ENCODE results near the gene RSRC2. TPM values are rescaled to one million over a fixed set of nuclear protein-coding genes. Genes with fewer than 3 reads are reported as not detected.
"Not testable (repeated sequence)": the region's sequence is repeated elsewhere in the genome, so short reads cannot be mapped to it uniquely, and the experiment has no call there.

The RSRC2 gene
- total RNA-seq, 4 donors from 2014 or later = 43.5 to 58.8 (median 44.9) TPM

- DNase-seq = no peak
- Histone ChIP-seq H3K9me3 (no peaks in the 10 kb centered on the region), H3K27ac (peak overlapping the region in 1 of 4 donors; percentile 39), H3K4me1 (peaks cover 7 to 12% of the 10 kb centered on the region in 2 donors), H3K27me3 (no peaks in the 10 kb centered on the region), H3K36me3 (peaks cover 9 to 95% of the 10 kb centered on the region in 2 donors), H3K4me3 (no peak overlapping the region)
- TF ChIP-seq POLR2A (IDR thresholded peaks at IDR 0.05) (no peak), CTCF (IDR thresholded peaks at IDR 0.05 in 4 of 5, conservative IDR thresholded peaks at IDR 0.05 in 1 of 5) (no peak)
- intact Hi-C loops (cut with DNase I; ENCODE audit: low total_unique reads) = no loop called here
- in situ Hi-C loops (cut with MboI; ENCODE audit: low sequenced_read_pairs in 4 of 4) = loop anchor here in 3 of 4 donors (25.0 kb wide), 3 partner anchors 244 to 1119 kb away; partner anchors contain the start of genes CCDC62 (in 1 of the 3), DENR (in 1 of the 3), EIF2B1 (in 1 of the 3) and GTF2H3 (in 1 of the 3)
- peak in 1 of 2 donors; percentile 12 for ATAC-seq
These were observed 8.9 kb downstream of the RSRC2 start for GRCh38 chr12:122517877-122518276.

DNA sequence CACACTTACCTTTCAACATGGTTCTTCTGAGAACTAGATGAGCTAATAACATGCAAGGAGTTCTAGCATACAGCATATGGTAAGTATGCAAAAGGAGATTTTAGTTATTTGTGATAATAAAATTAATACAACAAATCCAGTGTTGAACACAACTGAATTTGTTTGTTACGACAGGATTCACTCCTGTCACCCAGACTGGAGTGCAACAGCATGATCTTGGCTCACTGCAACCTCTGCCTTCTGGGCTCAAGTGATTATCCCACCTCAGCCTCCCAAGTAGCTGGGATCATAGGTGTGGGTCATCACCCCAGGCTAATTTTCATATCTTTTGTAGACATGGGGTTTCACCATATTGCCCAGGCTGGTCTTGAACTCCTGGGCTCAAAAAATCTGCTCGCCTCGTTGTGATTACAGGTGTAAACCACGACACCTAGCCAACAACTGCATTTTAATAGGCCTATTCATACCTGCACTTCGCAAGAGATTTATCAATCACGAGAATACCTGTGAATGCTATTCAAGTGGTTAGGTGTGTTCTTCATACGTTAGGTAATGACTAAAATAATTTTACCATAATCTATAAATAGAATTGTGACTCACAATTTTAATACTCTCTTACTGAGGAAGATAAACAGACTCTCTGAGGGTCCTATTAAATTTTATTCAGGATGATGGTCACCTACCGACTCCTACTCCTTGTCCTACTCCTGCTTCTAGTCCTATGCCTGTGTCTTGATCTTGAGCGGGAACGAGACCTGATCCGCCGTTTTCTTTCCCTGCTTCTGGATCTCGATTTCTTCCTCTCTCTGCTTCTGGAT lies 10.0 kb downstream of the RSRC2 start:
- peak overlapping the region in 3 of 4 donors; percentile 38 to 44 (median 39) for H3K27ac ChIP-seq
- peak in 1 of 2 donors; percentile 69 for ATAC-seq

GRCh38 chr12:122515275-122515674 lies 11.5 kb downstream of the RSRC2 start:
- H3K27me3 ChIP-seq = no peaks in the 10 kb centered on the region
- no peak for ATAC-seq

More for the DNA sequence above, 10.0 kb downstream of the RSRC2 start:
- in situ Hi-C loops (cut with MboI; ENCODE audit: low sequenced_read_pairs in 4 of 4) (loop anchor here in 3 of 4 donors (25.0 kb wide), 3 partner anchors 246 to 1121 kb away; partner anchors contain the start of genes CCDC62 (in 1 of the 3), DENR (in 1 of the 3), EIF2B1 (in 1 of the 3) and GTF2H3 (in 1 of the 3)), intact Hi-C loops (cut with DNase I; ENCODE audit: low total_unique reads) (no loop called here)
- no peaks in the 10 kb centered on the region for H3K9me3 ChIP-seq
- peaks cover 9 to 100% of the 10 kb centered on the region in 2 donors for H3K36me3 ChIP-seq
- DNase-seq = no peak
- H3K27me3 ChIP-seq = no peaks in the 10 kb centered on the region
- H3K4me1 ChIP-seq = peaks cover 1 to 4% of the 10 kb centered on the region in 2 donors
- no peak overlapping the region for H3K4me3 ChIP-seq
- no peak for TF ChIP-seq POLR2A (IDR thresholded peaks at IDR 0.05)
- TF ChIP-seq CTCF (IDR thresholded peaks at IDR 0.05 in 4 of 5, conservative IDR thresholded peaks at IDR 0.05 in 1 of 5) = no peak

DNA sequence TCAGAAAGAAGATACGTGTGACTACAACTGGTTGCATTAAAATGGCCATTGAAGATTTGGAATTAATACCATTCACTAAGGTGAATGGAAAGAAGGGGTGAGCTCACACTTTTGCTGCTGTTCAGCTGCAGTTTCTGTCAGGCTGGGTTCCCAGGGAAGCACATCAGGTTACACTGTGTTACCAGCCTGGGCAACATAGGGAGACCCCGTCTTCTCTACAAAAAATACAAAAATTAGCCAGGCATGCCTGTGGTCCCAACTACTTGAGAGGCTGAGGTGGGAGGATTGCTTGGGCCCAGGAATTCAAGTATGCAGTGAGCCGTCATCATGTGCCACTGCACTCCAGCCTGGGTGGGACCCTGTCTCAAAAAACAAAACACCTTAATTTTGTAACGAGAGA lies 13.1 kb downstream of the RSRC2 start:
- H3K27me3 ChIP-seq = no peaks in the 10 kb centered on the region
- no peak overlapping the region for H3K4me3 ChIP-seq
- peaks cover 9 to 100% of the 10 kb centered on the region in 2 donors for H3K36me3 ChIP-seq
- ATAC-seq (no peak), DNase-seq (no peak)
- no peak overlapping the region for H3K27ac ChIP-seq
- intact Hi-C loops (cut with DNase I; ENCODE audit: low total_unique reads) = no loop called here
- no peaks in the 10 kb centered on the region for H3K9me3 ChIP-seq
- H3K4me1 ChIP-seq = no peaks in the 10 kb centered on the region
- in situ Hi-C loops (cut with MboI; ENCODE audit: low sequenced_read_pairs in 4 of 4) = loop anchor here in 3 of 4 donors (25.0 kb wide), 3 partner anchors 249 to 1124 kb away; partner anchors contain the start of genes CCDC62 (in 1 of the 3), DENR (in 1 of the 3), EIF2B1 (in 1 of the 3) and GTF2H3 (in 1 of the 3)
- no peak for TF ChIP-seq POLR2A (IDR thresholded peaks at IDR 0.05)
- no peak for TF ChIP-seq CTCF (IDR thresholded peaks at IDR 0.05 in 4 of 5, conservative IDR thresholded peaks at IDR 0.05 in 1 of 5)

More at GRCh38 chr12:122515275-122515674, 11.5 kb downstream of the RSRC2 start:
- intact Hi-C loops (cut with DNase I; ENCODE audit: low total_unique reads) (no loop called here), in situ Hi-C loops (cut with MboI; ENCODE audit: low sequenced_read_pairs in 4 of 4) (loop anchor here in 3 of 4 donors (25.0 kb wide), 3 partner anchors 247 to 1122 kb away; partner anchors contain the start of genes CCDC62 (in 1 of the 3), DENR (in 1 of the 3), EIF2B1 (in 1 of the 3) and GTF2H3 (in 1 of the 3))
- Histone ChIP-seq H3K27ac (no peak overlapping the region), H3K4me3 (no peak overlapping the region), H3K4me1 (peaks cover 0 to 4% of the 10 kb centered on the region in 2 donors), H3K36me3 (peaks cover 9 to 100% of the 10 kb centered on the region in 2 donors), H3K9me3 (no peaks in the 10 kb centered on the region)
- TF ChIP-seq POLR2A (IDR thresholded peaks at IDR 0.05) = no peak
- no peak for TF ChIP-seq CTCF (IDR thresholded peaks at IDR 0.05 in 4 of 5, conservative IDR thresholded peaks at IDR 0.05 in 1 of 5)
- no peak for DNase-seq

DNA sequence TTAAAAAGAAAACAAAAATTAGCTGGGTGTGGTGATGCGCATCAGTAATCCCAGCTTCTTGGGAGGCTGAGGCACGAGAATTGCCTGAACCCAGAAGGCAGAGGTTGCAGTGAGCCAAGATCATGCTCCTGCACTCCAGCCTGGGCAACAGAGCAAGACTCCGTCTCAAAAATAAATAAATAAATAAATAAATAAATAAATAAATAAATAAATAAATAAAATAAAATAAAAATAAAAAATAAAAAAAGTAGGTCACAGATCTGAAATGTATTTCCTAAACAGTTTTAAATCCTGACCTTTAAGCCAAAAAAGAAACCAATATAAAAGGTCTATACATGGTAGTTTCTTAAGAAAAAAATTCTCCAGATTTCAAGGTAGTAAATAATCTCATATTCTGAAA lies 13.7 kb downstream of the RSRC2 start:
- H3K4me1 ChIP-seq; intact Hi-C loops (cut with DNase I; ENCODE audit: low total_unique reads); H3K27me3 ChIP-seq; H3K9me3 ChIP-seq; DNase-seq; H3K4me3 ChIP-seq; H3K27ac ChIP-seq; ATAC-seq: not testable (repeated sequence)
- in situ Hi-C loops (cut with MboI; ENCODE audit: low sequenced_read_pairs in 4 of 4) = loop anchor here in 3 of 4 donors (25.0 kb wide), 3 partner anchors 249 to 1124 kb away; partner anchors contain the start of genes CCDC62 (in 1 of the 3), DENR (in 1 of the 3), EIF2B1 (in 1 of the 3) and GTF2H3 (in 1 of the 3)
- H3K36me3 ChIP-seq = peaks cover 9 to 100% of the 10 kb centered on the region in 2 donors
